NT2/D1 (cell line): Measurements from ENCODE around the gene RAD50.

Experiments used
- DNase-seq: peaks from one replicate; pipeline ENCODE4 v3.0.0-alpha.2; 2011; ENCODE audit warnings: low read depth, low spot score
- H3K27me3 ChIP-seq: 2 replicates; pipeline ENCODE4 v1.6.0; 2011; ENCODE audit warnings: mild to moderate bottlenecking; ENCODE audit not compliant: insufficient read length, insufficient read depth
- H3K36me3 ChIP-seq: 2 replicates; pipeline ENCODE4 v1.6.1; 2011; ENCODE audit warnings: mild to moderate bottlenecking, low read length, mixed read lengths; ENCODE audit not compliant: insufficient read depth, insufficient read length
- H3K4me1 ChIP-seq: 2 replicates; pipeline ENCODE4 v1.5.1; 2011; ENCODE audit not compliant: insufficient read depth, insufficient read length
- H3K4me3 ChIP-seq: 2 replicates; pipeline ENCODE4 v1.5.1; 2011; ENCODE audit warnings: low read depth; ENCODE audit not compliant: insufficient read length
- H3K9ac ChIP-seq: 2 replicates; pipeline ENCODE4 v1.6.0; 2011; ENCODE audit warnings: low read depth; ENCODE audit not compliant: insufficient read length
- H3K9me3 ChIP-seq: 2 replicates; pipeline ENCODE4 v1.5.1; 2011; ENCODE audit warnings: mild to moderate bottlenecking, low read length; ENCODE audit not compliant: insufficient read depth
- SUZ12 ChIP-seq: IDR thresholded peaks from 2 replicates; pipeline ENCODE4 v1.6.1; 2011; ENCODE audit not compliant: insufficient read length, insufficient read depth; ENCODE audit errors: extremely low read depth
- YY1 ChIP-seq: IDR thresholded peaks from 2 replicates; pipeline ENCODE4 v1.6.1; 2011; ENCODE audit not compliant: insufficient read length, insufficient read depth
- ZNF274 ChIP-seq: IDR thresholded peaks from 2 replicates; pipeline ENCODE4 v1.6.1; 2011; ENCODE audit warnings: mild to moderate bottlenecking, low read depth, low read length

The RAD50 gene

DNA sequence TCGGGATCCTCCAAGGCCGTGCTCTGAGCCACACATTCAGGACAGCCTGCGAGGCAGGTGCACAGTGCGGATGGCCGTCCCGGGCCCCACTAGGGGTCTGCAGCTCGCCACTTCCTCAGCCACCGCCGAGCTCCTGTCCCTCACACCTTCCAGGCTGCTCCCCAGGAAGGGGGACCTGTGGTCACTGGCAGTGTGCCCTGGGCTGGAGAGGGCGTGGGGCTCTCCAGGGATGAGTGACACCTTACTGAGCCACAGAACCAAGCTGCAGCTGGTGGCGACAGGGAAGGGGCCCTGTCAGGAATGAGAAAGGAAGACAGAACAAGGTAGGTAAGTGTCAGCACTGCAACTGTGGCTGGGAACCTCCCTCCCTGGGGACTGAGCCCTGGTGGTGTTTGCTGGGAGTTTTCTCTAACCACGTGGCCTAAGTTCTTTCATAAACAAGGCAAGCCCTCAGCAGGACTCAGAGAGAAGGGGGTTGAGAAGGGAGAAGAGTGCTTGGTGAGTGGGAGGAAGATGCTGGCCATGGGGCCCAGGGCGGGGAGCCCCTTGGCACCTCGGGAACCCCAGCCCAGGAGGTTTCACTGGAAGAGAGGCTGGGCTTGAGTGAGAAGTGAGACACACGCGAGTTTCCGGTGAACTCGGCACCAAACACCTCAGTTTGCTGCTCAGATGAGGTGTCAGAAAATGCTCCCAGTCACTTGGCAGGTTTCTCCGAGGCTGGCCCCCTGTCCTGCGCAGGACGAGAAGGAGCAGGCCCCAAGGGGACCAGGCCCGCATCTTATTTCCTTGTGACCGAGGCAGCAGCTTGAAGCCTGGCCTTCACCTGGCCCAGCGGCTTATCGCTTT lies 106.4 kb downstream of the RAD50 start:
- Histone ChIP-seq H3K9ac (no peak overlapping the region), H3K36me3 (no peaks in the 10 kb centered on the region), H3K4me1 (peaks cover 3% of the 10 kb centered on the region), H3K9me3 (no peaks in the 10 kb centered on the region), H3K4me3 (no peak overlapping the region), H3K27me3 (peaks cover 3% of the 10 kb centered on the region)
- TF ChIP-seq SUZ12: no peak
- no peak for TF ChIP-seq YY1
- no peak for TF ChIP-seq ZNF274
- DNase-seq: no peak

DNA sequence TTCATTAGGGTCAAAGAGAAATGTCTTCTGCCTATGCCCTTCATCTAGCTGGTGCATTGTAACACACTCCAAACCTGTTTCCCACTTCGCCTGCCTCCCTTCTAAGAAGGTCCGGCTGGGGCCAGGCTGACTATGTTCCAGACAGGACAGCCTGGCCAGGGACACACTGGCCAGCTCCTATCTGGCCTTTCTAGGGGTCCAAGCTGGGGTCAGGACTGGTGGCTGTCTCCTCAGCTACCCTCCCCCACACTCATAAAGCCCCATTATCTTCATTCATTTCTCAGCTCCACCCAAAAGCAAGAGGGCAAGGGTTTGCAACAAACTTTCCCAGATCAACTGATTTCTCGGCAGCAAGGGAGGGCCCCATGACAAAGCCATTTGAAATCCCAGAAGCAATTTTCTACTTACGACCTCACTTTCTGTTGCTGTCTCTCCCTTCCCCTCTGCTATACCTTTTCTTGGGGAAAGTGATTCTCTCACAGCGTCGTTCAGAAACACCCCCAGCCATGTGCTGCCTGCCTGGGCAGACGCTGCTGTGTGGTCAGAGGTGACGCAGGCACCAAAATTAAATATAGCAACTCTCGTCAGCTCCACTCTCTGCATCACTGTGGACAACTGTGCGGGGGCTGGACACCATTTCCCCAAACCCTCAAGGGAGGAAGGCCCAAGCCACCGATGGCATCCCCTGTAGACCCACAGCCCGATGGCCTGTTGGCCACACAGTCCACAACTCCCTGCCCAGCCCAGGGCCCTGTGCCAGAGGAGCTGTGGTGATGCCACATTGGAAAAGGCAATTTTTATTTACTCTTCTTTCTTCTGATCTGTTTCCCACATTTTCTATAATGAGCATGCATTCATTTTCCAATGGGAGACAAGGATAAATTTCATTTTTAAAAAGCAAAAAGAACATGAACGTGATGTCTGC lies 107.3 kb downstream of the RAD50 start:
- TF ChIP-seq YY1 (no peak), SUZ12 (no peak), ZNF274 (no peak)
- H3K9ac ChIP-seq: no peak overlapping the region
- DNase-seq: no peak
- no peaks in the 10 kb centered on the region for H3K9me3 ChIP-seq
- no peak overlapping the region for H3K4me3 ChIP-seq
- H3K4me1 ChIP-seq: peaks cover 7% of the 10 kb centered on the region
- no peaks in the 10 kb centered on the region for H3K36me3 ChIP-seq
- no peaks in the 10 kb centered on the region for H3K27me3 ChIP-seq

DNA sequence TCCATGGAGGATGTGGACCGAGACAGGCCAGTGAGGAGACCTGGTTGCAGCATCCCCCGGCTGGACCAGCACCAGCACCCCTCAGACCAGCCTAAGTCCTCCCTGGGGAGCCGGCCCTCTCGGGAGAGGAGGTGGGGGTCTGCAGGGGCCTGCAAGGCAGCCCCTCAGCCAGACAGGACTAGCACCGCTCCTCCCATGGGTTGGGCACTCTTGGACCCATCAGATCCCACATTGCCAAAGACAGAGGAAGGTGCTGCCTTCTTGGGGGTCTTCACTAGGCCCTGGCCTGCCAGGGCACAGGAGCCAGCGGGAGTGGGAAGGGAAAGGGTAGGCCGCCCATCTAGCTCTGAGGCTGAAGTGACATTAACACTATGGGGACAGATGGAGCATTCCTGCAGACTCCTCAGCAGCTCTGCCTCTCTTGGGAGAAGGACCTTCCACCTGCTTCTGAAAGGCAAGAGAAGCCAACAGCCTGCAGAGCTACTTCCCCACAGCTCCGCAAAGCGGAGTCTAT lies 108.0 kb downstream of the RAD50 start:
- Histone ChIP-seq H3K4me3 (no peak overlapping the region), H3K27me3 (no peaks in the 10 kb centered on the region), H3K4me1 (peaks cover 10% of the 10 kb centered on the region), H3K9ac (no peak overlapping the region), H3K36me3 (no peaks in the 10 kb centered on the region), H3K9me3 (no peaks in the 10 kb centered on the region; the same call in 1 of the 2 replicates)
- no peak for DNase-seq
- TF ChIP-seq YY1: no peak
- no peak for TF ChIP-seq ZNF274
- no peak for TF ChIP-seq SUZ12

DNA sequence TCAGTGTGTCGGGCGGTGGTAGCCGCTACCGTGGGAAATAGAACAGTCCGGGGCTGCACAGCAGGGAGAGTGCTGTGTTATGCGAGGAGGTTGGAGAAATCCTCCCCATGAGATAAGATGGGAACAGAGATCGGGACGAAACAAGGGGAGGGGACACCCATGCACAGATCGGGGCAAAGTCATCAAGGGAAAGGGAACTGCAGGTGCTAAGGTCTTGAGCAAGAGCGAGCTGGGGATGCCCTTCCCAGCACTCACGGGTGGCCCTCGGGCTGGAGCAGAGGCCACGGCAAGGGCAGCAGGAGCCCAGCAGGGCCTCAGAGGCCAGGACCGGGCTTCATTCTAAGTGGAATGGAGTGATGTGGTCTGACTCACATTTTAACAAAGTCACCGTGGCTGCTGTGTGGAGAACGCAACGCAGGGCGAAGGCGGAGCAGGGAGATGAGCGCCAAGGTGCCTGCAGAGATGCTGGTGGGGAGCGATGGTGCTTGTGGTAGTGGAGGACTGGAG lies 108.8 kb downstream of the RAD50 start:
- Histone ChIP-seq H3K27me3 (no peaks in the 10 kb centered on the region), H3K4me3 (no peak overlapping the region), H3K9me3 (no peaks in the 10 kb centered on the region; the same call in 1 of the 2 replicates), H3K4me1 (peaks cover 15% of the 10 kb centered on the region), H3K36me3 (no peaks in the 10 kb centered on the region), H3K9ac (no peak overlapping the region)
- TF ChIP-seq YY1 (no peak), ZNF274 (no peak), SUZ12 (no peak)
- DNase-seq: no peak

DNA sequence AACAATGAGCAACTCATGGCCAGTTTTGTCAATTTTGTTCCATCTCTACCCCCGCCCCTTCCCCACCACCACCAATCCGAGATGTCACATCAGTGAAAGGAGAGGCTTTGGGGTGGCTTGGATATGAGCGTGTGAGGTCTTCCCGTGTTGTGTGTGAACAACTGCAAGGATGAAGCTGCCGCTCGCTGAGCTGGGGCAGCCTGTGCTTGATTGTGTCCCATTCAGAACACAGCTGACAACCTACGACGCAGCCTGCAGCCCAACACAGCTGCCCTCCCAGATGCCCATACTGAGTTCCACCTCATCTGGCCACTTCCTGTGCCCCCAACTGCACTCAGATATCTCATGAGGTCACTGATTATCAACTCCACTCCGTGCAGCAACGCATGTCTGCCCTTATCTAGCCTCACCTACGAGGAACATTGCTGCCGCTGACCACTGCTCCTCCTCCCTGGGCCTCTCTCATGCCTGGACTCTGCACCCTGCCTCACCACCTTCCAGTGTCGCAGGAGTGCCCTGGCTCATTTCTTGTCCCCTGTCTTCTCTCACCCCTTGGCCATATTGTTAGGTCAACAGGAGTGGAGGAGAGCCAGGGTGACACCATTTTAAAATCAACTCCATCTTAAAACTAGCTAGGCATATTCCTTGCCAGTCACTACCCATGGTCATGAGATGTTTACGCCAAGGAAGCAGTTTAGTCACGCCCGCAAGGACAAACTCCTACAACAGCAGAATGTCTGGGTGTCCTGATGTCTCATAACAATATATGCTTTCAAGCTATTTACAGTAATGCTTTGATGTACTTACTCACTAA lies 109.7 kb downstream of the RAD50 start:
- H3K4me1 ChIP-seq: peaks cover 12% of the 10 kb centered on the region
- no peak overlapping the region for H3K4me3 ChIP-seq
- H3K9me3 ChIP-seq: peaks cover 5% of the 10 kb centered on the region; the same call in 1 of the 2 replicates
- no peak for DNase-seq
- H3K9ac ChIP-seq: no peak overlapping the region
- H3K36me3 ChIP-seq: no peaks in the 10 kb centered on the region
- TF ChIP-seq ZNF274 (no peak), SUZ12 (no peak), YY1 (no peak)
- H3K27me3 ChIP-seq: no peaks in the 10 kb centered on the region

DNA sequence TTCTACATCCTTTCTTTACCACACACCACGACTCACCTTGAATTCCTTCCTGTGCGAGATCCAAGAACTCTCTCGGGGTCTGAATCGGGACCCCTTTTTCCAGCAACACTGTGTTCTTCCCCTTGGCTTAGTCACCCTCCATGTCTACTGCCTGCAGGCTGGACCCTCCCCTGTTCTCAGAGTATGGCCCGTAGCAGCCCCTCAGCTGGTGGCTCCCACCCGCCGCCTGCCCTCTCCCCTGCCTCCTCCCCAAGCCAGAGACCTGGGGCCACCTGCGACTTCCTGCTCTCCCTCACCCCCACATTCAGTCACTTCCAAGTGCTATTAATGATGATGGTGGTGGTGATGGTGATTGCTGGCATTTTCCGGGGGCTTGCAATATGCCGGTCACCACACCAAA lies 110.5 kb downstream of the RAD50 start:
- no peaks in the 10 kb centered on the region for H3K27me3 ChIP-seq
- no peaks in the 10 kb centered on the region for H3K36me3 ChIP-seq
- TF ChIP-seq ZNF274: no peak
- no peak for TF ChIP-seq SUZ12
- TF ChIP-seq YY1: no peak
- no peak overlapping the region for H3K4me3 ChIP-seq
- peaks cover 5% of the 10 kb centered on the region; the same call in 1 of the 2 replicates for H3K9me3 ChIP-seq
- no peak overlapping the region for H3K9ac ChIP-seq
- H3K4me1 ChIP-seq: peaks cover 12% of the 10 kb centered on the region
- no peak for DNase-seq
